HEK293 (cell line): Measurements from ENCODE around the gene KMT2A.
A peak's percentile ranks its signal among the peaks of the same experiment; 100 is the strongest.

ENCODE experiments used
- CTCF ChIA-PET: fragments of 350-600 bp; formaldehyde crosslinking; extraction: SDS; loops from one replicate; lab custom pipeline; 2021; ENCODE audit warnings: antibody characterized with exemption; lab: Yijun Ruan, JAX
- POLR2A ChIA-PET: fragments of 300-600 bp; formaldehyde crosslinking; extraction: SDS; loops from one replicate; lab custom pipeline; 2020; ENCODE audit warnings: antibody characterized with exemption, inconsistent platforms; lab: Yijun Ruan, JAX
- H3K27ac ChIP-seq: fragments of 200-500 bp; sonication (Bioruptor generic); 2 replicates; pipeline ENCODE4 v1.5.1; 2014; ENCODE audit warnings: low read depth, low read length, control low read depth, inconsistent platforms; ENCODE audit errors: extremely low read depth
- H3K36me3 ChIP-seq, 2 experiments: fragments of 200-500 bp in 1 of 2; sonication (Bioruptor generic) in 1 of 2; 1 replicate in 1 of 2; 2 replicates in 1 of 2; pipeline ENCODE4 v1.5.1; 2014 to 2017; ENCODE audit warnings: inconsistent platforms in 2 of 2, low read length in 2 of 2; ENCODE audit not compliant: control insufficient read depth in 2 of 2, insufficient read depth in 1 of 2
- H3K4me1 ChIP-seq: fragments of 200-500 bp; sonication (Bioruptor generic); 2 replicates; pipeline ENCODE4 v1.5.1; 2014; ENCODE audit warnings: mild to moderate bottlenecking, low read length, inconsistent platforms; ENCODE audit not compliant: control insufficient read depth, insufficient read depth
- H3K4me3 ChIP-seq: 2 replicates; pipeline ENCODE4 v1.5.1; 2011; ENCODE audit warnings: low read depth, mild to moderate bottlenecking, control low read depth, low read length, moderate library complexity
- H3K9me3 ChIP-seq: fragments of 200-500 bp; sonication (Bioruptor generic); 2 replicates; pipeline ENCODE4 v1.5.1; 2014; ENCODE audit warnings: low read depth, low read length, inconsistent platforms; ENCODE audit not compliant: control insufficient read depth, insufficient read depth
- GFI1B ChIP-seq: fragments of 450-650 bp; formaldehyde crosslinking; IDR thresholded peaks from 2 replicates; pipeline ENCODE4 v1.5.1; 2016; ENCODE audit warnings: missing biosample characterization, missing genetic modification characterization
- GLIS1 ChIP-seq: fragments of 450-650 bp; formaldehyde crosslinking; IDR thresholded peaks from 2 replicates; pipeline ENCODE4 v1.5.1; 2016; ENCODE audit warnings: missing biosample characterization, missing genetic modification characterization
- HOXC10 ChIP-seq: sonication (generic); formaldehyde crosslinking; IDR thresholded peaks from 2 replicates; pipeline ENCODE4 v1.8.1; 2023; ENCODE audit warnings: mild to moderate bottlenecking, missing genetic modification reagents
- KLF8 ChIP-seq: fragments of 450-650 bp; formaldehyde crosslinking; IDR thresholded peaks from 2 replicates; pipeline ENCODE4 v1.5.1; 2016; ENCODE audit warnings: missing biosample characterization, missing genetic modification characterization
- MEIS1 ChIP-seq: sonication (generic); formaldehyde crosslinking; IDR thresholded peaks from 2 replicates; pipeline ENCODE4 v1.8.1; 2022; ENCODE audit warnings: missing genetic modification reagents, mild to moderate bottlenecking, borderline replicate concordance
- PRDM1 ChIP-seq: fragments of 450-650 bp; formaldehyde crosslinking; IDR thresholded peaks from 2 replicates; pipeline ENCODE4; 2016; ENCODE audit warnings: missing biosample characterization, missing genetic modification characterization
- PRDM10 ChIP-seq: fragments of 450-650 bp; formaldehyde crosslinking; IDR thresholded peaks from 2 replicates; pipeline ENCODE4 v1.5.1; 2016; ENCODE audit warnings: missing biosample characterization, missing genetic modification characterization
- SCRT1 ChIP-seq: fragments of 450-650 bp; formaldehyde crosslinking; IDR thresholded peaks from 2 replicates; pipeline ENCODE4 v1.5.1; 2016; ENCODE audit warnings: missing biosample characterization, missing genetic modification characterization, borderline replicate concordance
- SCRT2 ChIP-seq: fragments of 450-650 bp; formaldehyde crosslinking; IDR thresholded peaks from 2 replicates; pipeline ENCODE4 v1.5.1; 2016; ENCODE audit warnings: missing biosample characterization, missing genetic modification characterization
- SP7 ChIP-seq: fragments of 450-650 bp; formaldehyde crosslinking; IDR thresholded peaks from 2 replicates; pipeline ENCODE4 v1.5.1; 2016; ENCODE audit warnings: missing biosample characterization, missing genetic modification characterization
- ZBTB17 ChIP-seq: fragments of 450-650 bp; formaldehyde crosslinking; IDR thresholded peaks from 2 replicates; pipeline ENCODE4 v1.5.1; 2016; ENCODE audit warnings: missing biosample characterization, missing genetic modification characterization
- ZEB2 ChIP-seq: fragments of 450-650 bp; formaldehyde crosslinking; IDR thresholded peaks from 2 replicates; pipeline ENCODE4 v1.5.1; 2016; ENCODE audit warnings: missing biosample characterization, missing genetic modification characterization
- ZIC2 ChIP-seq: fragments of 450-650 bp; formaldehyde crosslinking; IDR thresholded peaks from 2 replicates; pipeline ENCODE4 v1.5.1; 2016; ENCODE audit warnings: missing biosample characterization, missing genetic modification characterization
- ZNF114 ChIP-seq: fragments of 450-650 bp; formaldehyde crosslinking; IDR thresholded peaks from 2 replicates; pipeline ENCODE4 v1.5.0; 2017; ENCODE audit warnings: missing biosample characterization, missing genetic modification characterization
- ZNF138 ChIP-seq: fragments of 450-650 bp; formaldehyde crosslinking; IDR thresholded peaks from 2 replicates; pipeline ENCODE4 v1.5.1; 2016; ENCODE audit warnings: missing biosample characterization, missing genetic modification characterization, borderline replicate concordance
- ZNF140 ChIP-seq: fragments of 450-650 bp; formaldehyde crosslinking; IDR thresholded peaks from 2 replicates; pipeline ENCODE4 v1.5.1; 2016; ENCODE audit warnings: missing biosample characterization, missing genetic modification characterization
- ZNF335 ChIP-seq: fragments of 450-650 bp; formaldehyde crosslinking; conservative IDR thresholded peaks from 2 replicates; pipeline ENCODE4 v1.5.1; 2016; ENCODE audit warnings: missing biosample characterization, missing genetic modification characterization
- ZNF37A ChIP-seq: fragments of 450-650 bp; IDR thresholded peaks from 2 replicates; pipeline ENCODE4 v1.5.1; 2018; ENCODE audit warnings: missing biosample characterization, missing genetic modification characterization
- ZNF473 ChIP-seq: fragments of 450-650 bp; formaldehyde crosslinking; IDR thresholded peaks from 2 replicates; pipeline ENCODE4 v1.5.1; 2017; ENCODE audit warnings: missing biosample characterization, missing genetic modification characterization
- ZNF529 ChIP-seq: fragments of 450-650 bp; formaldehyde crosslinking; IDR thresholded peaks from 2 replicates; pipeline ENCODE4 v1.5.1; 2017; ENCODE audit warnings: missing genetic modification characterization, missing biosample characterization; ENCODE audit not compliant: insufficient replicate concordance
- ZNF544 ChIP-seq: fragments of 450-650 bp; formaldehyde crosslinking; IDR thresholded peaks from 2 replicates; pipeline ENCODE4 v1.5.0; 2017; ENCODE audit warnings: missing biosample characterization, missing genetic modification characterization
- ZNF621 ChIP-seq: fragments of 450-650 bp; formaldehyde crosslinking; IDR thresholded peaks from 2 replicates; pipeline ENCODE4 v1.5.1; 2017; ENCODE audit warnings: missing biosample characterization, missing genetic modification characterization
- ZNF626 ChIP-seq: fragments of 450-650 bp; sonication (Bioruptor Pico); formaldehyde crosslinking; IDR thresholded peaks from 2 replicates; pipeline ENCODE4 v1.5.1; 2018; ENCODE audit warnings: missing biosample characterization, missing genetic modification characterization, inconsistent platforms
- ZNF664 ChIP-seq: fragments of 450-650 bp; formaldehyde crosslinking; IDR thresholded peaks from 2 replicates; pipeline ENCODE4 v1.5.1; 2016; ENCODE audit warnings: missing biosample characterization, missing genetic modification characterization
- ZNF677 ChIP-seq: fragments of 450-650 bp; IDR thresholded peaks from 2 replicates; pipeline ENCODE4 v1.5.0; 2018; ENCODE audit warnings: missing biosample characterization, mild to moderate bottlenecking, missing genetic modification characterization, moderate library complexity
- ZNF701 ChIP-seq: fragments of 450-650 bp; formaldehyde crosslinking; IDR thresholded peaks from 2 replicates; pipeline ENCODE4 v1.5.1; 2016; ENCODE audit warnings: missing biosample characterization, missing genetic modification characterization
- TF ChIP-seq, protein P1 (sequence below): fragments of 450-650 bp; formaldehyde crosslinking; IDR thresholded peaks from 2 replicates; pipeline ENCODE4 v1.5.1; 2016; ENCODE audit warnings: missing biosample characterization, missing genetic modification characterization

The KMT2A gene

DNA sequence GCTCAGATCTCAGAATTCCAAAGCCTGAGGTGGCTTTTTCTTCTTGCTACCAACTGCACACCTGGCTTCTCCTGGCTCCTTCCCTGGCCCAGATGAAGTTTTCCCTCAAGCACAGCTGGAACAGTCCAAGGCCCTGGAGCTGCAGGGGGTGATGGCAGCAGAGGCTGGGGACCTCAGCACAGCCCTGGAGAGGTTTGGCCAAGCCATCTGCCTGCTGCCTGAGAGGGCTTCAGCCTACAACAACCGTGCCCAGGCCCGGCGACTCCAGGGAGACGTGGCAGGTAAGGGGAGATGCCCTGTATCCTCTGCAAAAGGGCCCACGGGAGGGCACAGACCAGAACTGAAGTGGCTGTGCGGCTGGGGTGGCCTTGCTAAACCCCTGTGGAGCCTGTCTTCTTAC, 92.2 kb downstream of the KMT2A start:
- no peak for TF ChIP-seq ZNF664 (tag by site-specific recombination)
- no peak for TF ChIP-seq KLF8
- no peak for TF ChIP-seq ZNF621
- no peak for TF ChIP-seq ZNF626 (tag by site-specific recombination)
- TF ChIP-seq ZNF529 (tag by site-specific recombination), result no peak
- TF ChIP-seq ZNF544 (tag by site-specific recombination), result no peak
- TF ChIP-seq MEIS1 (CRISPR knock-in tag), result no peak
- TF ChIP-seq ZIC2, result peak; percentile 22; the same call in 1 of the 2 replicates
- no peak for TF ChIP-seq ZNF677 (tag by site-specific recombination)
- TF ChIP-seq GFI1B, result no peak
- TF ChIP-seq ZNF138 (tag by site-specific recombination), result no peak
- peak; percentile 83 for TF ChIP-seq PRDM10 (tag by site-specific recombination)
- peak; percentile 44; the same call in 1 of the 2 replicates for TF ChIP-seq GLIS1 (tag by site-specific recombination)
- peak; percentile 67 for TF ChIP-seq ZNF335 (tag by site-specific recombination)
- Histone ChIP-seq H3K36me3 (peaks cover 0 to 50% of the 10 kb centered on the region in 2 experiments; a peak in 1 of 3 replicates), H3K4me3 (no peak overlapping the region), H3K4me1 (no peaks in the 10 kb centered on the region), H3K9me3 (no peaks in the 10 kb centered on the region), H3K27ac (no peak overlapping the region)
- CTCF ChIA-PET, result no interaction called here
- POLR2A ChIA-PET, result interaction anchor here (0.8 kb wide), 1 partner anchor 43 kb away, joined by 3 read pairs; the partner anchor contains the start of gene ARCN1

GRCh38 chr11:118529584-118530175, 93.4 kb downstream of the KMT2A start:
- H3K36me3 ChIP-seq, result peaks cover 0 to 50% of the 10 kb centered on the region in 2 experiments; a peak in 1 of 3 replicates
- peak overlapping the region; percentile 64; the same call in 1 of the 2 replicates for H3K4me3 ChIP-seq
- no peaks in the 10 kb centered on the region for H3K4me1 ChIP-seq
- TF ChIP-seq ZBTB17 (tag by site-specific recombination) (peak; percentile 20; the same call in 1 of the 2 replicates), SCRT1 (tag by site-specific recombination) (0 out of 2 replicates have a peak, but pooled peaks have one; percentile 31), PRDM1 (peak; percentile 78), HOXC10 (no peak), ZEB2 (0 out of 2 replicates have a peak, but pooled peaks have one; percentile 25)
- POLR2A ChIA-PET, result no interaction called here
- no peaks in the 10 kb centered on the region for H3K9me3 ChIP-seq
- no peak overlapping the region; the same call in 1 of the 2 replicates for H3K27ac ChIP-seq
- CTCF ChIA-PET, result no interaction called here

DNA sequence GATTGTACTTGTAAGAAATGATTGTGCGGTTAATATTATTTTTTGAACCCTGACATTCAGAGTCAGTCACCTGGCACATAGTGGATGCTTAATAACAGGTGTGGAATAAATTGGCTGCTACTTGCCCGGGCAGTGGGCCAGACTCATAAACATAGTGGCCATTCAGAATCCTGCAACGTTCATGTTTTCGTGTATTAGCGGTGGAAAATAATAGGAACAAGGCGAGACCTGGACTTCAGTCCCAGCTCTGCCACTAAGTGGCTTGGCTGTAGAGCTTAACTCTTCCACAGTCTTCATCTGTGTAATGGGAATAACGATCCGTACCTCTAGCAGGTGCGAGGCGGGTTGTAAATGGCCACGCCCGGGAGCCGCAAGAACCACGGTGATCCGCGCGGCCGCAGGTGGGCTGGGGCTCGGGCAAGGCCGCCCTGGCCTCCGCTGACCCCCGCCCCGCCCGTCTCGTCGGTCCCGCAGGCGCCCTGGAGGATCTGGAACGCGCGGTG, 93.9 kb downstream of the KMT2A start:
- no peaks in the 10 kb centered on the region for H3K9me3 ChIP-seq
- H3K27ac ChIP-seq, result peak overlapping the region; percentile 74; the same call in 1 of the 2 replicates
- peak overlapping the region; percentile 64 for H3K4me3 ChIP-seq
- ChIA-PET POLR2A (interaction anchor here (1.0 to 1.2 kb wide), 2 partner anchors 20 to 43 kb away, joined by 3 read pairs; no protein-coding TSS in a partner anchor), CTCF (no interaction called here)
- H3K4me1 ChIP-seq, result no peaks in the 10 kb centered on the region
- peaks cover 0 to 50% of the 10 kb centered on the region in 2 experiments; a peak in 1 of 3 replicates for H3K36me3 ChIP-seq
- no peak for TF ChIP-seq ZIC2
- TF ChIP-seq, protein P1, sequence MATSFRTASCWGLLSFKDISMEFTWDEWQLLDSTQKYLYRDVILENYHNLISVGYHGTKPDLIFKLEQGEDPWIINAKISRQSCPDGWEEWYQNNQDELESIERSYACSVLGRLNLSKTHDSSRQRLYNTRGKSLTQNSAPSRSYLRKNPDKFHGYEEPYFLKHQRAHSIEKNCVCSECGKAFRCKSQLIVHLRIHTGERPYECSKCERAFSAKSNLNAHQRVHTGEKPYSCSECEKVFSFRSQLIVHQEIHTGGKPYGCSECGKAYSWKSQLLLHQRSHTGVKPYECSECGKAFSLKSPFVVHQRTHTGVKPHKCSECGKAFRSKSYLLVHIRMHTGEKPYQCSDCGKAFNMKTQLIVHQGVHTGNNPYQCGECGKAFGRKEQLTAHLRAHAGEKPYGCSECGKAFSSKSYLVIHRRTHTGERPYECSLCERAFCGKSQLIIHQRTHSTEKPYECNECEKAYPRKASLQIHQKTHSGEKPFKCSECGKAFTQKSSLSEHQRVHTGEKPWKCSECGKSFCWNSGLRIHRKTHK (tag by site-specific recombination), result no peak
- no peak for TF ChIP-seq ZNF37A
- TF ChIP-seq SP7 (tag by site-specific recombination), result peak; percentile 53
- TF ChIP-seq ZNF114 (tag by site-specific recombination), result no peak
- TF ChIP-seq ZNF473 (tag by site-specific recombination), result no peak
- TF ChIP-seq SCRT2 (tag by site-specific recombination), result peak; percentile 54; the same call in 1 of the 2 replicates
- TF ChIP-seq ZNF140 (tag by site-specific recombination), result no peak
- peak; percentile 42 for TF ChIP-seq ZNF335 (tag by site-specific recombination)
- TF ChIP-seq ZNF701 (tag by site-specific recombination), result no peak
